Activated CD8-positive, alpha-beta memory T cell treated with anti-CD3 and anti-CD28 coated beads for 4 hours (primary cell): ENCODE data around the gene ZNF862.

Experiments used
- DNase-seq, 2 donors: peaks; one replicate each; pipeline ENCODE4 v3.0.0-alpha.2; 2020; ENCODE audit warnings: low read depth in 2 of 2

ZNF862 gene

GRCh38 chr7:149838224-149838991, at the start of gene ZNF862:
Gene ZNF862 (plus strand): TSS chr7:149838375. CDS start chr7:149838612, 237 bp downstream.
- DNase-seq = peak; percentile 91 to 93

- no peak for DNase-seq
These were observed 49.1 kb upstream of the ZNF862 start for GRCh38 chr7:149789101-149789500.

- DNase-seq = no peak
These were observed 48.0 kb upstream of the ZNF862 start for GRCh38 chr7:149790146-149790548.

- no peak for DNase-seq
These were observed 47.3 kb upstream of the ZNF862 start for GRCh38 chr7:149790754-149791360.

GRCh38 chr7:149791411-149792219, 46.6 kb upstream of the ZNF862 start:
- no peak for DNase-seq

GRCh38 chr7:149792220-149792595, 46.0 kb upstream of the ZNF862 start:
- DNase-seq = no peak

GRCh38 chr7:149793261-149793660, 44.9 kb upstream of the ZNF862 start:
- no peak for DNase-seq

- no peak for DNase-seq
These were observed 43.5 kb upstream of the ZNF862 start for GRCh38 chr7:149794661-149795060.

- DNase-seq = no peak
These were observed 43.0 kb upstream of the ZNF862 start for GRCh38 chr7:149795126-149795525.

- DNase-seq = no peak
These were observed 41.8 kb upstream of the ZNF862 start for GRCh38 chr7:149796287-149796860.

GRCh38 chr7:149797771-149798170, 40.4 kb upstream of the ZNF862 start:
- DNase-seq = no peak

GRCh38 chr7:149799397-149800168, 38.6 kb upstream of the ZNF862 start:
- peak; percentile 7 to 18 for DNase-seq

- DNase-seq = no peak
These were observed 38.0 kb upstream of the ZNF862 start for GRCh38 chr7:149800169-149800555.

- no peak for DNase-seq
These were observed 37.1 kb upstream of the ZNF862 start for GRCh38 chr7:149801002-149801566.

- no peak for DNase-seq
These were observed 36.4 kb upstream of the ZNF862 start for GRCh38 chr7:149801816-149802215.

- DNase-seq = no peak
These were observed 35.2 kb upstream of the ZNF862 start for GRCh38 chr7:149802966-149803365.

- DNase-seq = no peak
These were observed 34.6 kb upstream of the ZNF862 start for GRCh38 chr7:149803551-149804074.

GRCh38 chr7:149804106-149804505, 34.1 kb upstream of the ZNF862 start:
- no peak for DNase-seq

- DNase-seq = no peak
These were observed 31.4 kb upstream of the ZNF862 start for GRCh38 chr7:149806726-149807125.

- DNase-seq = no peak
These were observed 29.9 kb upstream of the ZNF862 start for GRCh38 chr7:149808311-149808710.

GRCh38 chr7:149809215-149809614, 29.0 kb upstream of the ZNF862 start:
- no peak for DNase-seq
